Measurements from ENCODE around the gene RTN3.

The RTN3 gene

DNA sequence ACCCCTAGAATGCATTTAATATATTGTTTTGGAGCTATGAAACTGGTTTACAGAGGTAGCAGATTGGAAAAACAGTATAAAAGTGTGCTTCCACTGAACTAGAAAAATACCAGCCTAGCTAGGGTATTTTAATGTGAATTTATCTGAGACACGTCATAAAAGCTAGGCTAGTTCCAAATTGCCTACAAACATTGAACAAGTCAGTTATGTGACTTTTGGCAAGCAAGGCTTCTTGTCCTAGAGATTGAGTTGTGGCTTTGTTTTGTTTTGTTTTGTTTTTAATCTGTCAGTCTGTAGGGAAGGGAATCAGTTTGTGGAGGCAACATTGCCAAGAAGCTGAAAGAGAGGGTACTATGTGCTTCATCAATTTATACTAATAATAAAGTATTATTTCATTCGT, 24.2 kb downstream of the RTN3 start:
- Histone ChIP-seq H3K9me3 (ENCODE audit: control insufficient read depth, low read length) (no peaks in the 10 kb centered on the region), H3K27me3 (ENCODE audit: control insufficient read depth, insufficient read depth, low read length) (no peaks in the 10 kb centered on the region), H3K36me3 (ENCODE audit: control insufficient read depth, insufficient read depth, low read length) (no peaks in the 10 kb centered on the region), H2AFZ (no peak overlapping the region), H3K4me3 (ENCODE audit: low read depth, low read length) (no peak overlapping the region), H3K79me2 (peaks cover 12% of the 10 kb centered on the region), H3K9ac (no peak overlapping the region), H3K27ac (no peak overlapping the region), H3K4me1 (no peaks in the 10 kb centered on the region), H3K4me2 (ENCODE audit: low read length) (no peak overlapping the region)
- TF ChIP-seq, protein P1, sequence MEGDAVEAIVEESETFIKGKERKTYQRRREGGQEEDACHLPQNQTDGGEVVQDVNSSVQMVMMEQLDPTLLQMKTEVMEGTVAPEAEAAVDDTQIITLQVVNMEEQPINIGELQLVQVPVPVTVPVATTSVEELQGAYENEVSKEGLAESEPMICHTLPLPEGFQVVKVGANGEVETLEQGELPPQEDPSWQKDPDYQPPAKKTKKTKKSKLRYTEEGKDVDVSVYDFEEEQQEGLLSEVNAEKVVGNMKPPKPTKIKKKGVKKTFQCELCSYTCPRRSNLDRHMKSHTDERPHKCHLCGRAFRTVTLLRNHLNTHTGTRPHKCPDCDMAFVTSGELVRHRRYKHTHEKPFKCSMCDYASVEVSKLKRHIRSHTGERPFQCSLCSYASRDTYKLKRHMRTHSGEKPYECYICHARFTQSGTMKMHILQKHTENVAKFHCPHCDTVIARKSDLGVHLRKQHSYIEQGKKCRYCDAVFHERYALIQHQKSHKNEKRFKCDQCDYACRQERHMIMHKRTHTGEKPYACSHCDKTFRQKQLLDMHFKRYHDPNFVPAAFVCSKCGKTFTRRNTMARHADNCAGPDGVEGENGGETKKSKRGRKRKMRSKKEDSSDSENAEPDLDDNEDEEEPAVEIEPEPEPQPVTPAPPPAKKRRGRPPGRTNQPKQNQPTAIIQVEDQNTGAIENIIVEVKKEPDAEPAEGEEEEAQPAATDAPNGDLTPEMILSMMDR (IDR thresholded peaks at IDR 0.05): no peak

DNA sequence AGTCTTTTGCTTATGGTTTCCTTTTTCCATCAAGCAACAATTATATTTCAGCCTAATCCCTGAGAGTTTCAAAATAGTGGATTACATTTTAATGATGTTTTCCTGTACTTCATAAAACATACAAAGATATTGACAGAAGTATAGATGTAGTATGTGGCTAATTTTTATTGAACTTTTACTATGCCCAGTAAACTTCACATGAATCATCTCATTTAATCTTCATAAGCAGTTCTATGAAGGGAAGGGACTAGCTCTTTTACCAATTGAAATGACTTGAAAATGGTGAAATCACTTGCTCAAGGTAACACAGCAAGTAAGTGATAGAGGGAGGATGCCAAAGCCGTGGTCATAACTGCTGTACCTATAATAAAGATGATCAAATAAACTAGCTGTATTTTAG, 27.5 kb downstream of the RTN3 start:
- Histone ChIP-seq H3K4me1 (no peaks in the 10 kb centered on the region), H3K27me3 (ENCODE audit: control insufficient read depth, insufficient read depth, low read length) (no peaks in the 10 kb centered on the region), H3K36me3 (ENCODE audit: control insufficient read depth, insufficient read depth, low read length) (no peaks in the 10 kb centered on the region), H3K27ac (no peak overlapping the region), H3K4me2 (ENCODE audit: low read length) (no peak overlapping the region), H3K4me3 (ENCODE audit: low read depth, low read length) (no peak overlapping the region), H3K79me2 (peaks cover 17% of the 10 kb centered on the region), H3K9ac (no peak overlapping the region), H3K9me3 (ENCODE audit: control insufficient read depth, low read length) (no peaks in the 10 kb centered on the region), H2AFZ (no peak overlapping the region)
- TF ChIP-seq, protein P1 (IDR thresholded peaks at IDR 0.05): no peak

DNA sequence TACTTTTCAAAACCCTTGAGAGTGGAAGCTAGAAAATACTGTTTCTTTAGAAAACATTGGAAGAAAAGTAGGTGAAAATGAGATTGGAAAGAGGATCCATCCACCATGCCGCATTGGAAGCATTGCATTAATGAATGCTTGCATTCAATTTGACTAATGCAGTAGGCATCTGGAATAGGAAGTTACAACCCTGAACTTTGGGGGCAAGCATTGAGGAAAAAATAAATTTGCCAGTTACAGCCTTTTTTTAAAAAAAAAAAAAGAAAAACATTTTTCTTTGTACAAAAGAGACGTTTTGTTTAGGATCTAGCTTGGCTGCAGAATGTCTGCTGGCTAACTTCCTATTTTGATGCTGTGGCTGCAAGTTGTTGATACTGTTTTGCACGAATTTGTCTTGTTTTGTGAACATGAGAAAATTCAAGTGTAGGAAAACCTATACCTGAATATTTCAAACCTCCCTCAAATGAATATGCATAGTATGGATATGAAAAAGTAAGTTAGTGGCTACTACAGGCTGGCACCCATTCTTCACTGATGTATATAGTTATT, 28.1 kb downstream of the RTN3 start:
- Histone ChIP-seq H3K79me2 (peaks cover 12% of the 10 kb centered on the region), H2AFZ (no peak overlapping the region), H3K4me3 (ENCODE audit: low read depth, low read length) (no peak overlapping the region), H3K4me1 (no peaks in the 10 kb centered on the region), H3K9me3 (ENCODE audit: control insufficient read depth, low read length) (no peaks in the 10 kb centered on the region), H3K27ac (no peak overlapping the region), H3K36me3 (ENCODE audit: control insufficient read depth, insufficient read depth, low read length) (no peaks in the 10 kb centered on the region), H3K9ac (no peak overlapping the region), H3K4me2 (ENCODE audit: low read length) (no peak overlapping the region), H3K27me3 (ENCODE audit: control insufficient read depth, insufficient read depth, low read length) (no peaks in the 10 kb centered on the region)
- TF ChIP-seq, protein P1 (IDR thresholded peaks at IDR 0.05): no peak

DNA sequence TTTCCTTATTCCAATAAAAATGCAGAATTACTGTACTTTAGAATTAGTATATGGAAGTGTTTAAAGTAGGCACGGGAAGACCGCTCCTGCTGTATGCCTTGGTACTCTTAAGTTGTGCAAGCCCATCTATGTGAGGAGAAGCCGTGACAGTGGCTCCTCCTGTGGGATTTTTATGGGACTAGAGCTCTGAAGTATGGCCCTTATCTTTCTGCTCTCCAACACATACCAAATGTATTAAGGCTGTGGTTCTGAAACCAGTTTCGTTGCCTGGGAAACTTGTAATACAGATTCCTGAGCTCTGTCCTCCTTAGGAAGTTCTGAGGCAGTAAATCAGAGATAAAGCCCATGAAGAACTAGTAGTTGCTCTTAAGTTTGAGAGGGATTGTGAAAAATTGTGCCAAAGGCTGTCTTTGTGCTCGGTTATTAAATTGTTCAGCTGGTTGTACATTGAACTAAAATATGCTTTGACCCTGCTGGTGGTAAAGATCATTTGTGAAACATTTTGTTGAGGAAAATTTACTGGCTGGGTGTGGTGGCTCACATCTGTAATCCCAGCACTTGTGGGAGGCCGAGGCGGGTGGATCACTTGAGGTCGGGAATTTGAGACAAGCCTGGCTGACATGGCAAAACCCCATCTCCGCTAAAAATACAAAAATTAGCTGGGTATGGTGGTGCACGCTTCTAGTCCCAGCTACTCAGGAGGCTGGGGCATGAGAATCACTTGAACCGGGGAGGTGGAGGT, 29.3 kb downstream of the RTN3 start:
- no peak overlapping the region for H2AFZ ChIP-seq
- H3K4me1 ChIP-seq: no peaks in the 10 kb centered on the region
- peaks cover 11% of the 10 kb centered on the region for H3K79me2 ChIP-seq
- H3K27ac ChIP-seq: no peak overlapping the region
- no peak overlapping the region for H3K4me2 ChIP-seq (ENCODE audit: low read length)
- H3K27me3 ChIP-seq (ENCODE audit: control insufficient read depth, insufficient read depth, low read length): no peaks in the 10 kb centered on the region
- H3K9ac ChIP-seq: no peak overlapping the region
- TF ChIP-seq, protein P1 (IDR thresholded peaks at IDR 0.05): no peak
- H3K4me3 ChIP-seq (ENCODE audit: low read depth, low read length): no peak overlapping the region
- H3K9me3 ChIP-seq (ENCODE audit: control insufficient read depth, low read length): no peaks in the 10 kb centered on the region
- H3K36me3 ChIP-seq (ENCODE audit: control insufficient read depth, insufficient read depth, low read length): no peaks in the 10 kb centered on the region

DNA sequence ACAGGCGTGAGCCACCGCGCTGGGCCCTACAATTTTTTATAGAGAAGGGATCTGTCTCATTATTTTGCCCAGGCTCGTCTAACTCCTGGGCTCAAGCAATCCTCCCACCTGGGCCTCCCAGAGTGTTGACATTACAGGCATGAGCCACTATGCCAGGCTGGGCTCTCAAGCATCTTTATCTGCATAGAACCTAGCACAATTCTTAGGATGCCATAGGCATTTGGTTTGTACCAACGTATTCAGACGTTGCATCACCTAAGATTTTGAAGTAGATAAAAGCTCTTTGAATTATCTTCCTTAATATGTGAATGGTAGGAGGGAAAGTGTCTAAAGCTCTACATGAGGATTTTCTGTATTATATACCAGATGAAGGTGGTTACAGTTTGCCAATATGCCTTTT, 30.5 kb downstream of the RTN3 start:
- H3K79me2 ChIP-seq: peaks cover 14% of the 10 kb centered on the region
- no peak overlapping the region for H3K9ac ChIP-seq
- TF ChIP-seq, protein P1 (IDR thresholded peaks at IDR 0.05): no peak
- no peaks in the 10 kb centered on the region for H3K4me1 ChIP-seq
- no peaks in the 10 kb centered on the region for H3K36me3 ChIP-seq (ENCODE audit: control insufficient read depth, insufficient read depth, low read length)
- no peak overlapping the region for H3K27ac ChIP-seq
- H3K4me2 ChIP-seq (ENCODE audit: low read length): no peak overlapping the region
- H2AFZ ChIP-seq: no peak overlapping the region
- no peak overlapping the region for H3K4me3 ChIP-seq (ENCODE audit: low read depth, low read length)
- no peaks in the 10 kb centered on the region for H3K9me3 ChIP-seq (ENCODE audit: control insufficient read depth, low read length)
- H3K27me3 ChIP-seq (ENCODE audit: control insufficient read depth, insufficient read depth, low read length): no peaks in the 10 kb centered on the region

Measured in parathyroid adenoma (tissue), 2 donors.